ENCODE measurements around the gene RGS10. TPM values are rescaled to one million over a fixed set of nuclear protein-coding genes. Genes with fewer than 3 reads are reported as not detected.

Gene RGS10
- polyA plus RNA-seq, 1 donor = 35.7 TPM

DNA sequence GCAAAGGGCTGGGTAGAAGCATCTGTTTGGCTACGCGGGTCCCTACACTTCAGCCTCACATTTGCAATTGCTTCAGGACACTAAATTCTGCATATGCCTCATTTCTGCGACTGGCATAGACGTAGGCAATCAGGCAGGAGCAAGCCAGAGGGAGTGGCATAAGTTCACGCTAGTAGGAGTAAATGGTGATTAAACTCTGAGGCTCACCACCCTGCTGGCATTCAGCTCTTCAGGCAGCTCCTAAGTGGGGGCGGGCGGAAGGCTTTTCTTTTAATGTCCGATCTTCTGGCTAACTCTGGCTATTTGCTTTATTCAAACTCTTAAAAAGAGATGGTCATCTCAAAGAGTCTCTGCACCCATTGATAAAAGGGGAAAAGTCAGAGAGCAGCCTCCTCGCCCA is 45.3 kb downstream of the RGS10 start:
- no peak for DNase-seq (ENCODE audit: low read depth)

DNA sequence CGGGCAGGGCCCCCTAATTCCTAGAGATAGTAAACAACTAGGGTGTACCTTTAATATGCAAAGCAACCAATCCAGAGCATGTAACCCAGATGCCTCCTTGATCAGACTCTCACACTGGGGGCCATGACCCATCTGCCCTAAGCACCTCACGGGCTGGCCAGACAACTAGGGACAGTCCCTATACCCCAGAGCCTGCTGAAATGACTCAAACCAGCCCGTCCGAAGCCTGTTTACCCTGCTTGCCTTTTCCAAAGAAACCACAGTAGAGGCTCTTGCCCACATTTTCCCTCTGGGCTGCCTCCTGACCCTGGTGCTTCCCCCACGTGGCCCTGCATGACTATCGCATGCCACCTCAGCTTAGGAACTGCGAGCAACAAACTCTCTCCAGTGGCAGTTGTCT is 46.2 kb downstream of the RGS10 start:
- DNase-seq (ENCODE audit: low read depth) = no peak

DNA sequence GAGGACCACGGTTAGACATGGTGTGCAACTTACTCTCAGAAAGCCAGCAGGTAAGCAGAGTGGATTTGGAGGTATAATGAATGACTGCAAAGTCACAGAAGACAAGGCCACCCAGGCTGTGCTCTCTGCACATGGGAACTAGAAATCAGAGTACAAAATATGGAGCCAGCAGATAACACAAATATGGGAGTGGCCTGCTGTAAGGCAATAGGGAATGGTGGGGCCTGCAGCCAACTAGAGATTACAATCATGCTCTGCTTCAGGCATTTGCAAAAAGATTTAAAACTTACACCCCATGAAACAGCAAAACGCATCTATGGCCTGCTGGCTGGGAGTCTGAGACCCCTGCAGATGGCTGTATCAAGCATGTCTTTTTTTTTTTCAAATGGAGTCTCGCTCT is 47.0 kb downstream of the RGS10 start:
- DNase-seq (ENCODE audit: low read depth) = no peak

DNA sequence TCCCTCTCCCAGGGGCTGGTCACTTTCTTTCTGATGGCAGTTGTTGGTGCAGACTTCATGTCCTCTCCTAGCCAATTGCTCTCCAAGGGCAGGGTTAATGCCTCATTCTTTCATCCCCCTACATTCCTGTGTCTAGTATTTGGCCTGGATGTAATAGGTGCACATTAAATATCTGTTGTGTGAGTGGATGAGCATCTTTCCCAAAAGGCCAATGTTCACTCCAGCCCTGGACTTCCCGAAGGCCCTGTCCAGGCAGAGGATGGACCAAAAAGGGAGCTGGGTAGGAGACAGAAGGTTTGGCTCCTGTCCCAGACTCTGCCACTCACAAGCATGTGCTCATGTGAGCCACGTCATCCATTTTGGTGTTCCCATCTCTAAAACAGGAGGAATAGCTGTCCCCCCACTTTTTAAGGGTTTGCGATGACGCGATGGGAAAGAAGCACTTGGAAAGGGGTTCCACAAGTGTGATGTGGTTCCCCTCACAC is 47.5 kb downstream of the RGS10 start:
- no peak for DNase-seq (ENCODE audit: low read depth)

DNA sequence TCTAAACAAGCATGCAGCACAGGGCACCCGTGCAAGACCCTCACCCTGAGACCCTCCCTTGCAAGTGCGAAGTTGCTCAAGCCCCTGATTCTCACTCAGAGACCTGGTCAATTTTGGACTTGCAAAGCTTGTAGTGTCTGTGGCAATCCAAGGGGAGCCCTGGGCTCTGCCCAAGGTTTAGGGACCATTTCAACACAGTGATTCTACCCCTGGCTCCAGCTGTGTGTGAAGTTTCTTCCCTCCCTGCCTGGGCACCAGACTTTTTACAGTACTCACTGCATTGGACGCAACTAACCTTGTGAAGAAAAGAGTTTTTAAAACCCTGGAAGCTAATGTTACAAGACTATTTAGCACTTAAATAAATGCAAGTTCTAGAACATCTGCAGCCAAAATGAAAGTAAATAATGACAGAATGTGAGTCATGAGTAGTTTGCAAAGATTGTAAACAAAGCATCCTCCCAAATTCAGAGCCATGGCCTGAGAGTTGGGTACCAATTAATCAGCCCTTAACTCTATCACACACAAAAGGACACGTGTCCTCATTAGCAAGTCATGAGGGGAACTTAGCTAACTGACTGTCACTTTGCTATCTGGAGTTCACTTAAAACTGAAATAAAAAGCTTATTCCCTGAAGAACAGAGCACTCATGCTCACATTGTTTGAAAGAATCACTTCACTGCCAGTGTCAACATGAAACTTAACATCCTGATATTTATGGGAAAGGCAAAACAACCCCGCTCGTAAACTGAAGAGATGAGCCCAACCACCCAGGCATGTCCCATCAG is 48.1 kb downstream of the RGS10 start:
- no peak for DNase-seq (ENCODE audit: low read depth)

DNA sequence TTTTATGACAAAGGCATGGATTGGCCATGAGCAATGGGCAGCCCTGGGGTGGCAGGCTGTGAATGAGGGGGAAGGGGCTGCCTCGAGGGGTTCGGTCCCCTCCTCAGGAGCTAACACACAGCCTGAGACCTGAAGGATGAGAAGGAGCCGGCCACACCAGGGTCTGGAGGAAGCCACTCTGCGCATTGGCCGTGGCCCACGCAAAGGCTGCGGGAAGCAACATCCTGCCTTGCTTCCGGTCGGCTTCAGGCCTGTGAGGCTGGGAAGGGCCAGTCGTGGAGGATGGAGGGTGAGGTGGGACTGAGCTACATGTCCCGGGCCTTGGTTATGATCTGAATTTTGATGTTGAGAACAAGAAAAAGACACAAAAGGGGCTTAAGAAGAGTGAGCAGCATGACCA is 49.4 kb downstream of the RGS10 start:
- DNase-seq (ENCODE audit: low read depth) = no peak

DNA sequence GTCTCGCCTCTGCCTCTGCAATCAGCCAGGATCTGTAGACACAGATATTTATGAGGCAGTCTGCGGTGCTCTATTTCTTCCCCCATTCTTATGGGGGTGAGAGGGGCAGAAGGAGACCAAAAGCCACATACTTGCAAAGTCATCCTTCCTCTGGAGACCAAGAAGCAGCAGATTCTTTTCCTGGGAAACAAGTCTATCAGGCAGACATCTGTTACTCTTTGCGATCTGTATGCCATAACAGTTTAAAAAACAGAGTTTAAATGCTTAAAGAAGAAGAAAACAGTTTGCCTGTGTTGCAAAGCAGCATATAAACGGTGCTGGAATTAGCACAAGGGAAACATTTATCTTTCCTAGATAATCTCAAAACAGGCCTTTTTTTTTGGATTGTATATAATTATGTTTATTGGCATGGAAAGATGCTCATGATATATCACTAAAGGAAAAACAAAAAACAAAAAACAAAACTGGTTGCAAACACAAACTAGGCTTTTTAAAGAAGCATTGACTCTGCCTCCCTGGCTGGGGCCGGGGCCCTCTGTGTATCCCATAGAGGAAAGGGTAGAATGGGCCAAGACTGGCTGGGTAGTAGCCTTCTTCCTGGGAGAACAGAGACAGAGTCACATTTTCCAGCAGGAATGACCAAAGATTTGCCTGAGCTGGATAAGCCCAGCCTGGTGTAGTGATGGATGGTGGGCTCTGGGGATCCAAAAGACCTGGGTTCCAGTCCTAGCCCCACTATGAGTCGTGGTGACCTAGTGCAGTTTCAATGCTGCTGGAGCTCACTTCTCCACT is 50.4 kb downstream of the RGS10 start:
- DNase-seq (ENCODE audit: low read depth) = no peak

DNA sequence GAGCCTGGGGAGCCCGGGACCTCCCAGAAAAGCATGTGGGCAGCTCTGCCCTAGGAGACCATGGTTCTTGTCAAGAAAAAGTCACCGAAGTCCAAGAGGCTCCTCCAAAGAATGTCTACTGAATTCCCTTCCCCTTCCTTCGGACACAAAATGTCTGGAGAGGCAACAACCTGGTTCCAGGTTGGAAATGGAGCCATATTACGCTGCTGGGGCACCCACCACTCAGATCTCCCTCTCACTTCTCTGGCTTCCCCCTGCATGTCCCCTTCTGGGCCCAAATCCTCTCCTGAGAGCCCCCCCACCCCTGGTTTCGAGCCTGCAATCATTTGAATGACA is 52.6 kb downstream of the RGS10 start:
- no peak for DNase-seq (ENCODE audit: low read depth)

DNA sequence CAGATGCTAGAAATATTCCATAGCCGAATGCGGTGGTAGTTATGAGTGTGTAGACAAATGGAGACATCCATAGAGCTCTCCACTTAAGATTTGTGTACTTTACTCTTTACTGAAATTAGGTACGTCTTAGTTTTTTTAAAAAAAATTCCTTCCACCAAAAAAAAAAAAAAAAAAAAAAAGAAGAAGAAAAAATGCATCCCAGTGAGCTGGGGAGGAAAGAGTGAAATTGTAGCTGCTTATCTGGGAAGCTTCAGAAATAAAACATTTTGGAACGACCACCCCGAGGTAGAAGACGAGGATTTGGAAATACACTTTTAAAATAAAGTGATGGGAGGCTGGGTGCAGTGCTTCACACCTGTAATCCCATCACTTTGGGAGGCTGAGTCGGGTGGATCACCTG is 53.8 kb downstream of the RGS10 start:
- DNase-seq (ENCODE audit: low read depth) = no peak

DNA sequence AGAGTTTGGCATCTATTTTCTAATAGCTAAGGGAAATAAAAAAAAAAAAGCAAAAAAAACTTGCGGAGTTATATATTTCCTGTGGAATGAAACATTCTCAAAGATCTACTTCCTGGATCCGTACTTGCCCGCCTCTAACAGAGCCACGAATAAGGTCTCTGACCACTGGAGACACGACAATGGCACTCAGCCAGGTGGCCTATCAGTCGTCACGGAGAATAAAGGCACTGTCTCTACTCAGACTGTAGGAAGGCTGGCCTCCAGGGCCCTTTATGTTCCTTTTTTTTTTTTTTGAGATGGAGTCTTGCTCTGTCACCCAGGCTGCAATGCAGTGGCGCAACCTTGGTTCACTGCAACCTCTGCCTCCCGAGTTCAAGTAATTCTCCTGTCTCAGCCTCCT is 58.7 kb downstream of the RGS10 start:
- no peak for DNase-seq (ENCODE audit: low read depth)

DNA sequence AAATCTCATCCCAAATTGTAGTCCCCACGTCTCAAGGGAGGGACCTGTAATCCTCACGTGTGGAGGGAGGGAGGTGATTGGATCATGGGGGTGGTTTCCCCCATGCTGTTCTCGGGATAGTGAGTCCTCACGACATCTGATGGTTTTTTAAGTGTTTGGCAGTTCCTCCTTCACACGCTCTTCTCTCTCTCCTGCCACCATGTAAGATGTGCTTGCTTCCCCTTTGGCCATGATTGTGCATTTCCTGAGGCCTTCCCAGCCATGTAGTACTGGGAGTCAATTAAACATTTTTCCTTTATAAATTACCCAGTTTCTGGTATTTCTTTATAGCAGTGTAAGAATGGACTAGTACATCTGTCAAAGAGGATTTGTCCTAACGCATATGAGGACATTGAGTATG is 59.5 kb downstream of the RGS10 start:
- DNase-seq (ENCODE audit: low read depth) = no peak

DNA sequence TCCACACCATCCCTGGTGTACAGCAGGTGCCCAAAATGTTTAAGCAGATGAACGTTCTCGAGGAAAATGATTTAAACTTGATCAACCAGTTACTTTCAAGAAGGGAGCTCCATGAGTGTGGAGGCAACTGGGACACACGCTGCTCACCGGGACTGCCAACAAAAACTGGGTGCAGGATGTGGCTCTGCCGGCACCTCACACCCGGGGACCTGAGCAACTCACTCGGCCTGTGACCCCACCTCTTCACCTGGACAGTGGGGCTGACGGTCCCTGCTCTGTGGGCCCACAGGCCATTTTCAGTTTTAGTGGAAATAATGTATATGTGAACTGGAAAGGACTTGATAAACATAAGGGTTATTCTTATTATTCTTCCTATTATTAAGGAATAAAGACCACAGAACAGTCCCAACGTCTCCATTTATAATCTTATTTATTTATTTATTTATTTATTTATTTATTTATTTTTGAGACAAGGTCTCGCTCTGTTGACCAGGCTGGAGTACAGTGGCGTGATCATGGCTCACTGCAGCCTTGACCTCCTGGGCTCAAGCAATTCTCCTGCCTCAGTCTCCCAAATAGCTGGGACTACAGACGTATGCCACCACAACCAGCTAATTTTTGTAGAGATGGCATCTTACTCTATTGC is 60.6 kb downstream of the RGS10 start:
- no peak for DNase-seq (ENCODE audit: low read depth)

DNA sequence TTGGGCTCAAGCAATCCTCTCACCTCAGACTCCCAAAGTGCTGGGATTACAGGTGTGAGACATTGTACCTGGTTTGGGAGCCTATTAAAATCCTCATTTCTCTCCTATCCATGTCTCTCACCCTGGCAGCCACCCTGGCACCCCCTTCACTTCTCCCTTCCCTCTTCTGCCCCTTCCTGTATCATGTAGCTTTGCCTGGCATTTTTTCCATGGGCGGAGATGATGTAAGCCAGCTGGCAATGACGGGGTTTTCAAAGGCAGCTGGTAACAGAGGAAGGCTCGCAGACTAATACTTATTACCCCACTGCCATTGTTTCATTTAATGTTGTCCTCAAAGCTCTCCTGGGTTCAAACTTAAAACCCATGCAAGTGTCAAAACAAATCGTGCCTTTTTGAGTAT is 61.9 kb downstream of the RGS10 start:
- DNase-seq (ENCODE audit: low read depth) = no peak

DNA sequence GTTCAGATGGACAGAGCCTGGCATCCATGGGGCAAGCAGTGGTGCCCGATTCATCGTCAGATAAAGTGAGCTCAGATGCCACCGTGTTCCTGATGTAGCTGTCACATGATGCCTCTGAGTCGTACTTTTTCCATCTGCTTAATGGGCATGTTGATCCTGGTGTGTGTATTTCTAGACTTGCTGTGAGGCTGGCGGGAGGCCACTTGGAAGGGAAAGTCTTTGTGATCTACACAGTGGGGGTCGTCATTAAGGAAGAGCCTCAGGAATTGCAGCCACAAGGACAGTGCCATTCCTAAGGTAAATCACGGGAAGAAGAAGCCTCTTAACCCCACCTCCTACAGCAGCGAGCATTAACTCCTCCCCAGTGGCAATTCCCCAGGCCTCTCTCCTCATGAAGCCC is 63.0 kb downstream of the RGS10 start:
- DNase-seq (ENCODE audit: low read depth) = no peak

DNA sequence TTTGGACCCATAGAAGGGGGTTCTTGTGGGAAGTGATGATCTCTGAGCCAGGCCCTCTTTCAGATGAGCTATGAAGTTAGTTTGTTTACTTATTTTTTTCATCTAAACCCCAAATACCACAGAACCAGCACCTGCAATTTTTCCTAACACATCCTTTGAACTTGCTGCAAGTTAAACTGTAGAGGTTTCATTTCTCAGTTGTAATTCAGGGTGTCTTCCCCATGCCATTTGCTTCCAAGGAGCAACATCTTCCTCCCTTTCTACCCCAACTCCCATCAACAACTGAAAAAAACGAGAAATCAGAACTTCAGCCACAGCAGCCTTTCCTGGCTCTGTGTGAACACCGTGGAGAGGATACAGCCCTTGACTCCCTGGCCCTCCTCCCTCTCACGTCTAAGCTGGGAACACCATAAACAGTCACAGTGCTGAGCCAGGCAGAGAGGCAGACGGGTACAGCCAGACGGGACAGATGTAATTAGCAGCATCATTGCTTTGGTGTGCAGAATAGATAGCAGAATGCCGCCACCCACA is 63.6 kb downstream of the RGS10 start:
- DNase-seq (ENCODE audit: low read depth) = no peak

DNA sequence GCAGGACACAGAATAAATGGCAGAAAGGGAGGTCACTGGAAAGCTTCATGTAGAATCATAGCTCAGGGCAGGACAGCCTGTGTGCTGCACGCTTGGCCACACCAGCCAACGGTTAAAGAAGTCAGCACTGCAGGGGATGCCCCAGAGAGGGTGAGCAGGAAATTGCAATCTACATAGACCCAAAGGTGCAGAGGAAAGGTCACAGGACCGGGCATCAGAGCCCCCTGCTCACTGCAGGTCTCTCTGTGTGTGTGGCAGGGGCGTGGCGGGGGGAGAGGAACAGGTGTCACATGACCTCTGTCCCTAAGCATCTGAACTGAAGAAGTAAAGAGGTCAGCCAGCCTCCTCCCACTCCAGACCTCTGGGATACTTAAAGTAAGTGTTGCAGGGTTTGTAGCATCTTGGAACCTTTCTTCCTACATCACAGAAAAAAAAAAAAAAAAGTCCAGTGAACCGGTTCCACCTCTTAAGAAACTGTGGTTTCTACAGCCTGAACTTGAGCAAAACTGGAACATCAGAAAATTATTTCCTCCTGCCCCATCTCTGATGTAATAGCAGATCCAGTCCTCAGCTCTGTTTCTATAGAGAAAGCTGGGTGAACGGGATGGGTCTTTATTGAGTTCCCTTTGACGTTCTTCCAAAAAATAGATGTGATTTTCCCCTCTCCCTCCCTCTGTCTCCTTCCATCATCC is 64.3 kb downstream of the RGS10 start:
- no peak for DNase-seq (ENCODE audit: low read depth)

DNA sequence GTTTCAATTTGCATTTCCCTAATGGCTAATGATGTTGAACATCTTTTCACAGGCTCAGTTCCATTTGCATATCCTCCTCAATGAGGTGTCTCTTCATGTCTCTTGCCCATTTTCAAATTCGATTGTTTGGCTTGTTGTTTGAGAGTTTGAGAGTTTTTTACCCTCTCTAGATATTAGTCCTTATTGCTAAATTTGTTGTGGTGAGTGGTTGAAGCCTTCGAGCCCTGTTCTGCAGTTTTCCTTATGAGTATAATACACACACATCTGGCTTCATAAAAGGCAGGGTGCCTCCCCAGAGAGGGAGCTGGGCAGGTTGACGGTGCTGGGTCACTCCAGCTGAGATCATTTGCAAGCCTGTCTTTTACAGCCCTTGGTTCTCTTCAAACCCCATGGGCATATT is 65.1 kb downstream of the RGS10 start:
- DNase-seq (ENCODE audit: low read depth) = no peak

DNA sequence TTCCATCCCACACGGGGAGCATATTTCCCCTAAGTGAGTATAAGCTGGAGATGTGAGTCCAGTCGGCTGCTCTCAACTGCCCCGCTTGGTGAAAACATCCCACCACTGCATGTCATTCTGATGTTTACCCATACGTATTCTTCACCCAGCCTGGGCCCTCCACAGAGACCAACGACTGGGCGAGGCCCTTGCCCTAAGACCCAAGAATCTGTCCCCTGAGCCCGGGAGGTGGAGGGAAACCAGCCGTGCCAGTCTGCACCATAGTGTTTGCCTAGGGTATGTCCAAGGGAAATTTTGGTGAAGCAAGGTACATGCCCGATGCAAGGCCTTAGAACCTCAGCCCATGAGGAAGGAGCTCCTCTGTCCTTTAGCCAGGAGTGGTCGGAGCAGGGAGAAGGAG is 67.9 kb downstream of the RGS10 start:
- no peak for DNase-seq (ENCODE audit: low read depth)

DNA sequence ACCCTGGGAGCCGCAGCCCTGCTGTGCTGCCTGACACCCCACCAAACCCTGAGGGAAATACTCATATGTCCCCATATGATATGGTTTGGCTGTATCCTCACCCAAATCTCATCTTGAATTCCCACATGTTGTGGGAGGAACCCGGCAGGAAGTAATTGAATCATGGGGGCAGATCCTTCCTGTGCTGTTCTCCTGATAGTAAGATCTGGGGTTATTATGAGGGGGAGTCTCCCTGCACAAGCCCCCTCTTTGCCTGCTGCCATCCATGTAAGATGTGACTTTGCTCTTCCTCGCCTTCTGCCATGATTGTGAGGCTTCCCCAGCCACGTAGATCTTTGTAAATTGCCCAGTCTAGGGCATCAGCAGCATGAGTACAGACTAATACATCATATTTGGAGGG is 68.7 kb downstream of the RGS10 start:
- no peak for DNase-seq (ENCODE audit: low read depth)

DNA sequence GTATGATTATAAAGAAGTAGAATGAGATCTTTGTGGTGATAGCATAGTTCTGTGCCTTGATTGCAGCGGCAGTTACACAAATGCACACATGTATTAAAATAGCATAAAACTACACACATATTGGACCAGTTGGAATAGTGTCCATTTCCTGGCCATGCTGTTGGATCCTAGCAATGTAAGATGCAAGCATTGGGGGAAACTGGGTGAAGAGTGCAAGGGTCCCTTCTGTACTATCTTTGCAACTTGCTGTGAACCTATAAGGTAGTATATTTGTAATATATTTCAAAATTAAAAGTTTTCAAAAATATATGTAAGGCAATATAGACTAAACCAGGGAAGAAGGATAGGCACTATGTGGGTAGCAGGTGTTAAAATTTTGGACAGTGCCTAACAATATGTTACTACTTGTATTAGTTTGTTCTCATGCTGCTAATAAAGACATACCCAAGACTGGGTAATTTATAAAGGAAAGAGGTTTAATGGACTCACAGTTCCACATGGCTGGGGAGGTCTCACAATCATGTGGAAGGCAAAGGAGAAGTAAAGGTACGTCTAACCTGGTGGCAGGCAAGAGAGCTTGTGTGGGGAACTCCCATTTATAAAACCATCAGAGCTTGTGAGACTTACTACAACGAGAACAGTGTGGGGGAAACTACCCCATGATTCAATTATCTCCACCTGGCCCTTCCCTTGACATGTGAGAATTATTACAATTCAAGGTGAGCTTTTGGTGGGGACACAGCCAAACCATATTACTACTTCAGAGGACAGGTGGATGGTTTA is 71.4 kb downstream of the RGS10 start:
- no peak for DNase-seq (ENCODE audit: low read depth)

DNA sequence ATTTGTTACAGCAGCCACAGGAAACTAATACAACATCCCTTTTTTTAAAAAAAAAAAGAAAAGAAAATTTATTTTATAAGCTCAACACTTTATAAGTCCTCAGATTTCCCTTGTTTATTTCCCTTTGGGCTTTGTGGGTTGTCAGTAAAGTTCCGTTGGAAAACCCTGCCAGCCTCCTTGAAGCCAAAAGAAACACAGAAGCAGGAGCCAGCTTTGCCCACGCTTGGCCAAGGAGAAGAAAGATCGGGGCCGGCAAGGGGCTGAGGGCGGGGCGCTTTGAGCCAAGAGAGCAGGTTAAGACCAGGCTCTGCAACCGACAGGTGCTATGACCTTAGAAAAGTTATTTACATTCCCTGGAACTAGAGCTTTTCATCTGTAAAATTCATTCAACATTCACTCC is 72.7 kb downstream of the RGS10 start:
- DNase-seq (ENCODE audit: low read depth) = no peak
